Psoas muscle (tissue), 8 donors: Measurements from ENCODE around the gene CLUH. TPM values are rescaled to one million over a fixed set of nuclear protein-coding genes. Genes with fewer than 3 reads are reported as not detected.

ENCODE experiments used
- ATAC-seq, 4 donors: fragments of 200-7000 bp; cut with Tn5 transposase; one replicate each; pipeline ENCODE4 v1.9.1; 2020; ENCODE audit warnings: moderate library complexity in 3 of 4, mild to moderate bottlenecking in 2 of 4
- DNase-seq, 2 donors: peaks; one replicate each; pipeline ENCODE4 v3.0.0-alpha.2; 2020
- H3K27ac ChIP-seq: fragments of 200-600 bp; one replicate; pipeline ENCODE4 v1.8.0; 2022
- H3K27me3 ChIP-seq, 3 donors: fragments of 200-600 bp in 1 of 3; one replicate each; pipeline versions ENCODE4 v1.6.1 to v1.8.0; 2013 to 2022; ENCODE audit warnings: low read length in 2 of 3, mild to moderate bottlenecking in 2 of 3, moderate library complexity in 1 of 3; ENCODE audit not compliant: insufficient read depth in 3 of 3
- H3K36me3 ChIP-seq, 2 donors: fragments of 200-600 bp in 1 of 2; one replicate each; pipeline versions ENCODE4 v1.6.1 to v1.8.0; 2013 to 2022; ENCODE audit warnings: low read depth in 1 of 2, mild to moderate bottlenecking in 1 of 2, moderate library complexity in 1 of 2; ENCODE audit not compliant: insufficient read depth in 1 of 2
- H3K4me1 ChIP-seq: fragments of 200-600 bp; one replicate; pipeline ENCODE4 v1.8.0; 2022
- H3K4me3 ChIP-seq: fragments of 200-600 bp; one replicate; pipeline ENCODE4 v1.8.0; 2022; ENCODE audit warnings: mild to moderate bottlenecking
- H3K9me3 ChIP-seq: fragments of 200-600 bp; one replicate; pipeline ENCODE4 v1.8.0; 2022
- CTCF ChIP-seq: fragments of 200-600 bp; IDR thresholded peaks from one replicate; pipeline ENCODE4 v1.8.0; 2022; ENCODE audit warnings: antibody characterized with exemption
- WGBS, 3 donors: extraction: QIAGEN DNeasy Blood & Tissue Kit; methylation state at CpG; one replicate each; pipeline versions ENCODE4 v1.1.6 to v1.1.7; 2013; 5-methylcytosine and 5-hydroxymethylcytosine counted together
- intact Hi-C, 2 donors: fragments of 100-400 bp; cut with DNase I; formaldehyde crosslinking; loops; one replicate each; pipeline versions ENCODE4 v1.11.0 to v1.14.2; 2022
- polyA plus RNA-seq, 3 donors: library from polyadenylated mRNA; stranded (reverse); fragments of 200-250 nt; gene quantifications; one replicate each; pipeline ENCODE4 v1.2.3, GENCODE V29; 2013
- total RNA-seq, 4 donors: library from RNA; stranded (reverse); fragmentation: NEBNext Ultra II Directional in 2 of 4; extraction: Animal tissue kit (Norgen Biotek cat#: 25700) in 2 of 4; gene quantifications; one replicate each; pipeline versions ENCODE4 v1.2.1 to v1.2.4, GENCODE V29; 2021 to 2023
- donor health status: healthy with polysubstance abuse.
- donor health status: DM: no; HTN: no; CAD: no; lungs with moderate emphysema.
- donor health status: Bipolar disorder and iron deficiency.
- donor health status: healthy.
- donor health status: DM: yes; HTN: yes; CAD: no.
- donor health status: DM: no; HTN: no; CAD: no.
- donor health status: DM: no; HTN: no; CAD: no.
- donor health status: DM: yes; HTN: yes; CAD: no.

The CLUH gene
- total and polyA plus RNA-seq, 7 donors = 92.2 to 218 (median 121) TPM

GRCh38 chr17:2745317-2746037 is 33.9 kb upstream of the CLUH start:
- intact Hi-C loops = no loop called here
- H3K27me3 ChIP-seq = peaks cover 0 to 52% (median 6%) of the 10 kb centered on the region in 3 donors

GRCh38 chr17:2737693-2738092 is 26.1 kb upstream of the CLUH start:
- peaks cover 0 to 4% (median 0%) of the 10 kb centered on the region in 3 donors for H3K27me3 ChIP-seq
- H3K9me3 ChIP-seq = no peaks in the 10 kb centered on the region
- intact Hi-C loops = no loop called here
- no peak for DNase-seq
- H3K36me3 ChIP-seq = no peaks in the 10 kb centered on the region
- WGBS, 3 donors = 83 to 88% (median 87%) methylated on average over 15 of the region's 15 CpGs
- no peak for ATAC-seq
- no peak overlapping the region for H3K4me3 ChIP-seq
- H3K4me1 ChIP-seq = no peaks in the 10 kb centered on the region
- TF ChIP-seq CTCF = no peak
- no peak overlapping the region for H3K27ac ChIP-seq

More at GRCh38 chr17:2745317-2746037, 33.9 kb upstream of the CLUH start:
- 11 to 20% (median 11%) methylated on average over 11 of the region's 11 CpGs for WGBS, 3 donors
- Histone ChIP-seq H3K9me3 (no peaks in the 10 kb centered on the region), H3K4me3 (no peak overlapping the region), H3K4me1 (no peaks in the 10 kb centered on the region), H3K27ac (no peak overlapping the region), H3K36me3 (no peaks in the 10 kb centered on the region)
- no peak for ATAC-seq
- no peak for TF ChIP-seq CTCF
- no peak for DNase-seq

GRCh38 chr17:2736956-2737355 is 25.4 kb upstream of the CLUH start:
- ATAC-seq (no peak), DNase-seq (no peak)
- 73 to 82% (median 75%) methylated on average over 3 of the region's 3 CpGs for WGBS, 3 donors
- Histone ChIP-seq H3K4me1 (no peaks in the 10 kb centered on the region), H3K27ac (no peak overlapping the region), H3K9me3 (no peaks in the 10 kb centered on the region), H3K4me3 (no peak overlapping the region), H3K36me3 (no peaks in the 10 kb centered on the region), H3K27me3 (peaks cover 0 to 5% (median 0%) of the 10 kb centered on the region in 3 donors)
- TF ChIP-seq CTCF = no peak
- intact Hi-C loops = no loop called here

GRCh38 chr17:2735896-2736295 is 24.3 kb upstream of the CLUH start:
- DNase-seq (no peak), ATAC-seq (no peak)
- Histone ChIP-seq H3K27me3 (peaks cover 0 to 11% (median 0%) of the 10 kb centered on the region in 3 donors), H3K9me3 (no peaks in the 10 kb centered on the region), H3K36me3 (no peaks in the 10 kb centered on the region), H3K27ac (no peak overlapping the region), H3K4me3 (no peak overlapping the region), H3K4me1 (no peaks in the 10 kb centered on the region)
- TF ChIP-seq CTCF = no peak
- intact Hi-C loops = no loop called here
- WGBS, 3 donors = 72 to 89% (median 79%) methylated on average over 5 of the region's 5 CpGs

- no peaks in the 10 kb centered on the region for H3K36me3 ChIP-seq
- no peak for TF ChIP-seq CTCF
- H3K4me3 ChIP-seq = no peak overlapping the region
- WGBS, 3 donors = 82 to 88% (median 84%) methylated on average over 10 of the region's 10 CpGs
- H3K27me3 ChIP-seq = peaks cover 0 to 11% (median 0%) of the 10 kb centered on the region in 3 donors
- intact Hi-C loops = no loop called here
- no peaks in the 10 kb centered on the region for H3K9me3 ChIP-seq
- DNase-seq = no peak
- no peak for ATAC-seq
- H3K27ac ChIP-seq = no peak overlapping the region
- H3K4me1 ChIP-seq = no peaks in the 10 kb centered on the region
Measured at GRCh38 chr17:2734939-2735338, 23.4 kb upstream of the CLUH start.
